ENCODE results near the gene CYFIP1.

- no peak for TF ChIP-seq CTCF (conservative IDR thresholded peaks at IDR 0.05 in 1 of 2, IDR thresholded peaks at IDR 0.05 in 1 of 2; ENCODE audit: low read depth in 1 of 2, low read length in 2 of 2)
- TF ChIP-seq EZH2 (IDR thresholded peaks at IDR 0.05; ENCODE audit: low read length, missing control alignments), result no peak
Observed at GRCh38 chr15:22995795-22996194, 15.6 kb upstream of the CYFIP1 start.
